IPS-18a (cell line): ENCODE measurements around the gene ZNF19.

Source experiments
- H3K27ac ChIP-seq: one replicate; pipeline ENCODE4 v1.5.1; 2013; ENCODE audit warnings: low read length
- H3K27me3 ChIP-seq: one replicate; pipeline ENCODE4 v1.6.1; 2013; ENCODE audit warnings: mild to moderate bottlenecking, low read length; ENCODE audit not compliant: control insufficient read depth, insufficient read depth
- H3K36me3 ChIP-seq: one replicate; pipeline ENCODE4 v1.6.1; 2013; ENCODE audit warnings: low read depth, low read length; ENCODE audit not compliant: control insufficient read depth
- H3K4me1 ChIP-seq: one replicate; pipeline ENCODE4 v1.6.1; 2013; ENCODE audit warnings: low read depth, low read length; ENCODE audit not compliant: control insufficient read depth
- H3K4me3 ChIP-seq: one replicate; pipeline ENCODE4 v1.5.1; 2013; ENCODE audit warnings: low read length
- H3K9ac ChIP-seq: one replicate; pipeline ENCODE4 v1.6.1; 2013; ENCODE audit warnings: mild to moderate bottlenecking, low read length, moderate library complexity
- H3K9me3 ChIP-seq: one replicate; pipeline ENCODE4 v1.6.1; 2013; ENCODE audit warnings: low read depth, low read length; ENCODE audit not compliant: control insufficient read depth

Gene ZNF19

DNA sequence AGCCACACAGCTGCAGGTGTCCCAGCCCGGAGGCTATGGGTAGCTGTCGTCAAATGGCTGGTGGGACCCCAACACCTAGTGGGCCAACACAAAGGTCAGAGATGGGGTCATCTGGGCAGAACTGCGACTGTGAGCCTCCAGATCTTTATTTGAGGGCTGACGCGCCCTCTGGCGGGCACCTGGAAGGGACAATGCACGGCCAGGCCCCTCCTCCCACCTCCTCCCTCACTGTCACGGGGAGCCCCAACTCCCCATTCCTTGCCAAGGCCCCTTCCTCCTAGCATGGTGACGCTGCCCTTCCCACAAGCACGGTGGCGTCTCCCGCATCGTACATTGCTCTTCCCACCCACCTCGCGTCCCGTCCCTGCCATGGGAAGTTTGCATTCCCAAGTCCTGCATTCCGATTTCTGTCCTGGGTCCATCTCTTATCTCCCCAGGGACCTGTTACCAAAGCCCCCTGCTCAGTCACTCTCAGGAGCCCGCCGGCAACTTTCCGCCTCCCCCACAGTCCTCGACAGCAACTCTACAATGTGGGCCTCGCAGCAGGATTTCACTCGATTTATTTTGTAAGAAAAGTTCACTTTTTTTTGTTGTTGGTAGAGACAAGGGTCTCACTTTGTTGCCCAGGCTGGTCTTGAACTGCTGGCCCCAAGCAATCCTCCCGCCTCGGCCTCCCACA, 48.3 kb downstream of the ZNF19 start:
- H3K27ac ChIP-seq, result no peak overlapping the region
- no peak overlapping the region for H3K4me3 ChIP-seq
- no peaks in the 10 kb centered on the region for H3K27me3 ChIP-seq
- H3K36me3 ChIP-seq, result no peaks in the 10 kb centered on the region
- H3K4me1 ChIP-seq, result no peaks in the 10 kb centered on the region
- H3K9me3 ChIP-seq, result no peaks in the 10 kb centered on the region
- no peak overlapping the region for H3K9ac ChIP-seq

- H3K9ac ChIP-seq, result no peak overlapping the region
- H3K4me1 ChIP-seq, result no peaks in the 10 kb centered on the region
- H3K27me3 ChIP-seq, result no peaks in the 10 kb centered on the region
- H3K9me3 ChIP-seq, result no peaks in the 10 kb centered on the region
- H3K4me3 ChIP-seq, result no peak overlapping the region
- H3K36me3 ChIP-seq, result no peaks in the 10 kb centered on the region
- no peak overlapping the region for H3K27ac ChIP-seq
Observed at GRCh38 chr16:71439523-71439922, 49.6 kb downstream of the ZNF19 start.

DNA sequence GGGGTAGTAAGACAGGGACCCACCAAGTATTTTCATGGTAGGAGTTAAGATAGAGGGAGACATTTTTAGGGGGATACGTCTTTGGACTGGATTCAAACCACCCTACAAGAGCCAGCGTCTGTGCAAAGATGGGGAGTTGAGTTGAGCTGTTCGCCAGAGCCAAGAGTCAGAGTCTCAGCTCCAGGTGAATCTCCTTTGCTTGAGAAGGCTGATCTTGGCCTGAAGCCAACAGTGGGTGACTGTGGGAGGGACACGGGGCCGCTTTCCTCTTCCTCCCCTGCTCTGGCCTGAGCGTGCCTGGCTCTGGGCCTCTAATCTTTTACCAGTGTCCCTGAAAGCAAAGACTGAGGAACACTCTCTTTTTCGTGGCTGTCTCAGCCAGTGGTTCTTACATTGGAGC, 52.7 kb downstream of the ZNF19 start:
- no peak overlapping the region for H3K4me3 ChIP-seq
- no peaks in the 10 kb centered on the region for H3K9me3 ChIP-seq
- H3K4me1 ChIP-seq, result no peaks in the 10 kb centered on the region
- H3K27ac ChIP-seq, result no peak overlapping the region
- H3K9ac ChIP-seq, result no peak overlapping the region
- H3K36me3 ChIP-seq, result no peaks in the 10 kb centered on the region
- H3K27me3 ChIP-seq, result no peaks in the 10 kb centered on the region

DNA sequence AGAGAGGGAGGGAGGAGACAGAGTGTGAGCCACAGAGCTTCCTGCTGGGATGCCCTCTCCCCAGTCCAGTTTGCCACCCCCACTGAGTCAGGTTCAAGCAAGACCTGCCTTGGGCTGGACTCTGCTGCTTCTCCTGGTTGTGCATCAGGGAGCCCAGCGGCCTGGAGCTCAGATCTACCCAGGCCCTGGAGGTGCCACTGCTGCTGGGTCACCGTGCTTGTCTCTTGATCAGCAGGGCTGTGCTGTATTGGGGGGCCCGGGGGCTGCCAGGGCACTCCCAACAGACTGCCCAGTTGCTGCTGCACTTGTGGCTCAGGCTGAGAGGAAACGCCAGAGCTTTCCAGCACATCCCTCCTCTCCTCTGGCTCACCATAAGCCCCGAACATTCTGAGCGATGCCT, 56.2 kb downstream of the ZNF19 start:
- H3K27ac ChIP-seq, result no peak overlapping the region
- H3K9ac ChIP-seq, result no peak overlapping the region
- no peaks in the 10 kb centered on the region for H3K9me3 ChIP-seq
- H3K4me1 ChIP-seq, result no peaks in the 10 kb centered on the region
- no peaks in the 10 kb centered on the region for H3K27me3 ChIP-seq
- H3K36me3 ChIP-seq, result no peaks in the 10 kb centered on the region
- H3K4me3 ChIP-seq, result no peak overlapping the region

GRCh38 chr16:71431991-71432390, 57.1 kb downstream of the ZNF19 start:
- Histone ChIP-seq H3K27ac (no peak overlapping the region), H3K4me1 (no peaks in the 10 kb centered on the region), H3K9ac (no peak overlapping the region), H3K27me3 (no peaks in the 10 kb centered on the region), H3K9me3 (no peaks in the 10 kb centered on the region), H3K4me3 (no peak overlapping the region), H3K36me3 (no peaks in the 10 kb centered on the region)

- Histone ChIP-seq H3K9me3 (no peaks in the 10 kb centered on the region), H3K27ac (no peak overlapping the region), H3K9ac (no peak overlapping the region), H3K4me1 (no peaks in the 10 kb centered on the region), H3K36me3 (no peaks in the 10 kb centered on the region), H3K27me3 (no peaks in the 10 kb centered on the region), H3K4me3 (no peak overlapping the region)
Observed at GRCh38 chr16:71431176-71431575, 57.9 kb downstream of the ZNF19 start.

DNA sequence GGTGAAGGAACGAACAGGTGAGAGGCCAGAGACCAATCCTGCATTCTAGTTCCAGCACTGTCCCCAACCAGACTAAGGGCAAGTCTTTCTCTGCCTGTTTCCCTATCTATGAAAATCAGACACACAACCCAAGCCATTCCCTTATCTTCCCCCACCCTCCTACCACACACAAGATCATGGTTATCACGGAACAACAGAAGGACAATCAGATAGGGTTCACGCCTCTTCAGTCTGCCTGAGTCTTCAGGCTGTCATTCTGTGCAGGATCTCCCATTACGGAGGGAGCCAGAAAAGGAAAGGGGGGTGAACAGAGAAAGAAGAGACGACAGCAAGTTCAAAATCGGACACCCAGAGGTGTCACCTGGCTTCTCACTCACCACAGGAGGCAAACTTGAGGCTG, 58.4 kb downstream of the ZNF19 start:
- Histone ChIP-seq H3K9ac (no peak overlapping the region), H3K4me1 (no peaks in the 10 kb centered on the region), H3K4me3 (no peak overlapping the region), H3K9me3 (no peaks in the 10 kb centered on the region), H3K27me3 (peaks cover under 1% of the 10 kb centered on the region), H3K27ac (no peak overlapping the region), H3K36me3 (no peaks in the 10 kb centered on the region)

GRCh38 chr16:71429581-71429980, 59.5 kb downstream of the ZNF19 start:
- Histone ChIP-seq H3K4me3 (no peak overlapping the region), H3K27me3 (peaks cover 12% of the 10 kb centered on the region), H3K4me1 (no peaks in the 10 kb centered on the region), H3K9ac (no peak overlapping the region), H3K9me3 (no peaks in the 10 kb centered on the region), H3K27ac (no peak overlapping the region), H3K36me3 (no peaks in the 10 kb centered on the region)

- H3K27ac ChIP-seq, result no peak overlapping the region
Observed at GRCh38 chr16:71428883-71429282, 60.2 kb downstream of the ZNF19 start.

DNA sequence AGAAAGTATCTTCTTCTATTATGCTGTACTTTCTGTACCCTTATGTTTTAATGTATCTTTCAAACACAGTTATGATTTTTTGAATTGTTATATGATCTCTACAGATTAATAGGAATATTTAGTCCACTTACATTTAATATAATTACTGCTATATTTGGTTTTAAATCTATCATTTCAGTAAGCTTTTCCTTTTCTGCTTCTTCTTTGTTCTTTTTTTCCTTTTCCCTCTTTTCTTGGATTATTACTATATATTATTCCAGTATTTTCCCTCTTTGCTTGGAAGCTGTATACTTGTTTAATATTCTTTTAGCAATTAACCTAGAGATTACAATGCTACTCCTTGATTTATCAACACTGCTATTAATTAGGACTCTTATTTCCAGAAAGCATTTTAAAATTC, 60.7 kb downstream of the ZNF19 start:
- H3K27me3 ChIP-seq, result peaks cover 21% of the 10 kb centered on the region
- H3K4me1 ChIP-seq, result no peaks in the 10 kb centered on the region
- no peaks in the 10 kb centered on the region for H3K36me3 ChIP-seq
- H3K4me3 ChIP-seq, result no peak overlapping the region
- no peak overlapping the region for H3K27ac ChIP-seq
- H3K9ac ChIP-seq, result no peak overlapping the region
- H3K9me3 ChIP-seq, result no peaks in the 10 kb centered on the region

More at GRCh38 chr16:71428883-71429282, 60.2 kb downstream of the ZNF19 start:
- Histone ChIP-seq H3K4me1 (no peaks in the 10 kb centered on the region), H3K9me3 (no peaks in the 10 kb centered on the region), H3K36me3 (no peaks in the 10 kb centered on the region), H3K4me3 (no peak overlapping the region), H3K27me3 (peaks cover 19% of the 10 kb centered on the region), H3K9ac (no peak overlapping the region)

DNA sequence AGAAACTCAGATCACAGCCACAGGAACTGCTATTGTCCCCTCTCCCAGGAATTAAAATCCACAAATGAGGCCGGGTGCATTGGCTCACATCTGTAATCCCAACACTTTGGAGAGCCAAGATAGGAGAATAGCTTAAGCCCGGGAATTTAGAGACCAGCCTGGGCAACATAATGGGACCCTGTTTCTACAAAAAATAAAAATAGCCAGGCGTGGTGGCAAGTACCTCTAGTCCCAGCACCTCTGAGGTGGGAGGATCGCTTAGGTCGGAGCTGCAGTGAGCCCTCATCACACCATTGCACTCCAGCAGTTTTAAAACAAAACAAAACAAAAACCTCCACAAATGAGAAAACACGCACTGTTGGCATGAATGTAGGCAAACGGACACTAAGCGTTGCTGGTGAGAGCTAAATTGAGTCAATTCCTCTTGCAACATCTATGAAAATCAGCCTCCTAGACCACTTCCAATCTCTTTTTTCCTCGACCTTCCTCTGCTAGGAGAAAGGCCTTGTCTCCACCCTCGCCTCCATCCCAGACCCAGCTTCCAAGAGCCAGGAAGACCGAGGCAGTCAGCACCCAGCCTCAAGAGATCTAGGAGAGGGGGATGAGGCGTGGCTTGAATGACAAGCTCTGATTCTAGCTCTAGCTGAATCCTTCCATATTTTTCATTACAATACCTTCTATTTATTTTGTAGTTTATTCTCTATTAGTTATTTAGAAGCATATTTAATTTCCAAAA, 62.1 kb downstream of the ZNF19 start:
- Histone ChIP-seq H3K36me3 (no peaks in the 10 kb centered on the region), H3K9ac (no peak overlapping the region), H3K27ac (no peak overlapping the region), H3K9me3 (no peaks in the 10 kb centered on the region), H3K4me1 (no peaks in the 10 kb centered on the region), H3K4me3 (peak overlapping the region; percentile 4), H3K27me3 (peaks cover 21% of the 10 kb centered on the region)
